HepG2 (cell line): Measurements from ENCODE around the gene ARHGEF12.

Source experiments
- CTCF ChIP-seq: sonication (generic); formaldehyde crosslinking; IDR thresholded peaks from 2 replicates; pipeline ENCODE4 v1.5.0; 2020; ENCODE audit warnings: mild to moderate bottlenecking, missing genetic modification reagents, moderate library complexity
- NONO ChIP-seq, 2 experiments: fragments of 450-650 bp in 1 of 2; sonication (generic) in 1 of 2; formaldehyde crosslinking in 1 of 2; IDR thresholded peaks in 1 of 2; conservative IDR thresholded peaks in 1 of 2; 2 replicates each; pipeline versions ENCODE4 v1.6.1 to v1.8.0; 2017 to 2022; ENCODE audit warnings: mild to moderate bottlenecking in 1 of 2, missing genetic modification reagents in 1 of 2, moderate library complexity in 1 of 2
- PHF5A ChIP-seq: IDR thresholded peaks from one replicate; pipeline ENCODE4 v1.6.1; 2018; ENCODE audit warnings: low read depth, missing genetic modification reagents; ENCODE audit not compliant: unreplicated experiment
- REST ChIP-seq, 2 experiments: IDR thresholded peaks; 2 replicates each; pipeline ENCODE4 v1.6.1; 2011 to 2012; ENCODE audit warnings: low read length in 2 of 2, borderline replicate concordance in 1 of 2, low read depth in 1 of 2, mild to moderate bottlenecking in 1 of 2, moderate library complexity in 1 of 2
- SALL2 ChIP-seq: sonication (generic); formaldehyde crosslinking; IDR thresholded peaks from 2 replicates; pipeline ENCODE4 v1.8.1; 2023; ENCODE audit warnings: mild to moderate bottlenecking, missing genetic modification reagents, inconsistent platforms
- SRSF1 ChIP-seq: fragments of 200-400 bp; formaldehyde crosslinking; optimal IDR thresholded peaks from 2 replicates; pipeline ENCODE3; 2017; ENCODE audit warnings: mild to moderate bottlenecking, low read depth, low read length, moderate library complexity
- ZBTB2 ChIP-seq: sonication (generic); formaldehyde crosslinking; IDR thresholded peaks from 2 replicates; pipeline ENCODE4 v1.8.0; 2022; ENCODE audit warnings: low read depth, missing genetic modification reagents
- ZFP36L2 ChIP-seq: sonication (generic); formaldehyde crosslinking; IDR thresholded peaks from 2 replicates; pipeline ENCODE4 v1.4.0; 2020; ENCODE audit warnings: missing genetic modification reagents

GRCh38 chr11:120499859-120500258 is 163.6 kb downstream of the ARHGEF12 start:
- no peak for TF ChIP-seq CTCF
- TF ChIP-seq REST (IDR thresholded peaks at IDR 0.05; ENCODE audit: borderline replicate concordance in 1 of 2, low read depth in 1 of 2, low read length in 2 of 2): no peak
- TF ChIP-seq PHF5A (CRISPR knock-in tag): no peak
- no peak for TF ChIP-seq SRSF1
- no peak for TF ChIP-seq NONO (IDR thresholded peaks at IDR 0.05)
- no peak for TF ChIP-seq NONO (CRISPR knock-in tag; conservative IDR thresholded peaks at IDR 0.05)
- TF ChIP-seq SALL2 (CRISPR knock-in tag): no peak
- no peak for TF ChIP-seq ZFP36L2 (CRISPR knock-in tag)
- no peak for TF ChIP-seq ZBTB2 (CRISPR knock-in tag)
